ENCODE measurements around the gene KDR. TPM values are rescaled to one million over a fixed set of nuclear protein-coding genes. Genes with fewer than 3 reads are reported as not detected.

KDR gene
- total and polyA plus RNA-seq, 9 of the 15 experiments (the other 6 are each of a cell fraction or from before 2014, with no cell fraction given): 0.13 TPM; not detected in 8

DNA sequence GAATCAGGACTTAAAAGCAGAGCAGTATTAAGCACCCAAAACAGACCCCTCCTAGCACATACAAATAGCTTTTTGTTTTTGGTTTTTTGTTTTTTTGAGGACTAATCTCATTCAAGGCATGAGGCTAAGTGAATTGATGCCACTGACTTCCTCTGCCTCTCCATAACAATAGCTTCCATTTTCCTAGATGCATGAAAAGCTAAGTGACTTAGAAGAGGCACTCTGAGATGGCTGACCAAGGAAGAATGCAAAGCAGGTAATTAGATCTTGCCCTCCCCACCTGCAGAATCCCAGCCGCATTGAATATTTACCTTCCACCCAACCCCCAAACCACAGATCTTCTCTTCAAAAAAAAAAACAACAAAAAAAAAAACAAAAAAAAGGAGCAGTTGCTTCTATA, 7.4 kb upstream of the KDR start:
- H2AFZ ChIP-seq (ENCODE audit: low read depth, low read length): no peak overlapping the region
- ChIA-PET POLR2A (no interaction called here), CTCF (ENCODE audit: low intra/inter-chr PET ratio) (interaction anchor here (0.6 kb wide), 1 partner anchor 187 kb away, joined by 3 read pairs; no protein-coding TSS in a partner anchor)
- no peaks in the 10 kb centered on the region for H3K4me1 ChIP-seq (replicated peaks in 1 of 2; ENCODE audit: control insufficient read depth in 2 of 2, insufficient read depth in 2 of 2, low read length in 2 of 2)
- no peaks in the 10 kb centered on the region for H3K36me3 ChIP-seq (ENCODE audit: control insufficient read depth, insufficient read depth, low read length)
- H3K4me3 ChIP-seq: no peak overlapping the region
- no TSS peak for BruUV-seq (replicated peaks)
- ATAC-seq (no peak), FAIRE-seq (no peak), DNase-seq (ENCODE audit: extremely low read depth in 1 of 4, low spot score in 3 of 4) (no peak)
- no peak overlapping the region for H3K4me2 ChIP-seq (ENCODE audit: insufficient read depth, low read length)
- TF ChIP-seq NFXL1 (CRISPR knock-in tag; IDR thresholded peaks at IDR 0.05): no peak
- TF ChIP-seq ZNF707 (CRISPR knock-in tag; conservative IDR thresholded peaks at IDR 0.05): no peak
- no peak for TF ChIP-seq HBP1 (CRISPR knock-in tag; IDR thresholded peaks at IDR 0.05)
- no peak overlapping the region for H3K9ac ChIP-seq (ENCODE audit: insufficient read depth in 1 of 2, low read depth in 2 of 2, low read length in 2 of 2)
- H3K9me1 ChIP-seq (ENCODE audit: control insufficient read depth, insufficient read depth, low read length): no peaks in the 10 kb centered on the region
- intact Hi-C loops (cut with micrococcal nuclease) (no loop called here), in situ Hi-C loops (cut with MboI) (no loop called here)
- no peaks in the 10 kb centered on the region for H4K20me1 ChIP-seq (replicated peaks; ENCODE audit: control insufficient read depth, insufficient read depth, low read length)
- H3K9me3 ChIP-seq (replicated peaks; ENCODE audit: control insufficient read depth, insufficient read depth, low read depth, low read length): no peaks in the 10 kb centered on the region; the same call in 1 of the 2 replicates
- 0% methylated on average over 1 of the region's 1 CpG for whole genome bisulfite sequencing (ENCODE audit: insufficient coverage, low coverage, missing lambda C conversion rate)
- H3K27ac ChIP-seq (ENCODE audit: extremely low read depth, low read depth, low read length): no peak overlapping the region
- no peaks in the 10 kb centered on the region for H3K27me3 ChIP-seq (ENCODE audit: control insufficient read depth in 2 of 2, insufficient read depth in 2 of 2, low read length in 2 of 2)
- H3K79me2 ChIP-seq (ENCODE audit: control insufficient read depth, insufficient read depth, low read length): no peaks in the 10 kb centered on the region

GRCh38 chr4:55127521-55127920, 2.1 kb upstream of the KDR start:
- POLR2A ChIA-PET: no interaction called here
- Histone ChIP-seq H3K27ac (ENCODE audit: extremely low read depth, low read depth, low read length) (no peak overlapping the region), H3K9ac (ENCODE audit: insufficient read depth in 1 of 2, low read depth in 2 of 2, low read length in 2 of 2) (no peak overlapping the region), H3K79me2 (ENCODE audit: control insufficient read depth, insufficient read depth, low read length) (no peaks in the 10 kb centered on the region), H3K9me1 (ENCODE audit: control insufficient read depth, insufficient read depth, low read length) (no peaks in the 10 kb centered on the region), H3K4me2 (ENCODE audit: insufficient read depth, low read length) (no peak overlapping the region), H3K27me3 (ENCODE audit: control insufficient read depth in 2 of 2, insufficient read depth in 2 of 2, low read length in 2 of 2) (peaks cover 17 to 22% of the 10 kb centered on the region in 2 experiments; a peak in 4 of 5 replicates), H3K36me3 (ENCODE audit: control insufficient read depth, insufficient read depth, low read length) (no peaks in the 10 kb centered on the region), H2AFZ (ENCODE audit: low read depth, low read length) (no peak overlapping the region), H4K20me1 (replicated peaks; ENCODE audit: control insufficient read depth, insufficient read depth, low read length) (no peaks in the 10 kb centered on the region), H3K9me3 (replicated peaks; ENCODE audit: control insufficient read depth, insufficient read depth, low read depth, low read length) (no peaks in the 10 kb centered on the region), H3K4me3 (no peak overlapping the region), H3K4me1 (replicated peaks in 1 of 2; ENCODE audit: control insufficient read depth in 2 of 2, insufficient read depth in 2 of 2, low read length in 2 of 2) (peaks cover 0 to 13% of the 10 kb centered on the region in 2 experiments; a peak in 2 of 5 replicates)
- CTCF ChIA-PET (ENCODE audit: low intra/inter-chr PET ratio): no interaction called here
- 0% methylated on average over 4 of the region's 4 CpGs for WGBS (ENCODE audit: insufficient coverage, low coverage, missing lambda C conversion rate)
- no TSS peak for BruUV-seq (replicated peaks)
- no peak for FAIRE-seq
- no peak for ATAC-seq
- in situ Hi-C loops (cut with MboI) (no loop called here), intact Hi-C loops (cut with micrococcal nuclease) (no loop called here)
- DNase-seq (ENCODE audit: extremely low read depth in 1 of 4, low spot score in 3 of 4): no peak
- TF ChIP-seq ATF6 (CRISPR knock-in tag; IDR thresholded peaks at IDR 0.05): no peak
- no peak for TF ChIP-seq CTCFL (IDR thresholded peaks at IDR 0.05; ENCODE audit: borderline replicate concordance, insufficient read depth, low read depth, low read length, poor library complexity, severe bottlenecking)
- TF ChIP-seq PPARD (CRISPR knock-in tag; IDR thresholded peaks at IDR 0.05): no peak
- TF ChIP-seq ZNF282 (CRISPR knock-in tag; IDR thresholded peaks at IDR 0.05): no peak
- TF ChIP-seq, protein P1, sequence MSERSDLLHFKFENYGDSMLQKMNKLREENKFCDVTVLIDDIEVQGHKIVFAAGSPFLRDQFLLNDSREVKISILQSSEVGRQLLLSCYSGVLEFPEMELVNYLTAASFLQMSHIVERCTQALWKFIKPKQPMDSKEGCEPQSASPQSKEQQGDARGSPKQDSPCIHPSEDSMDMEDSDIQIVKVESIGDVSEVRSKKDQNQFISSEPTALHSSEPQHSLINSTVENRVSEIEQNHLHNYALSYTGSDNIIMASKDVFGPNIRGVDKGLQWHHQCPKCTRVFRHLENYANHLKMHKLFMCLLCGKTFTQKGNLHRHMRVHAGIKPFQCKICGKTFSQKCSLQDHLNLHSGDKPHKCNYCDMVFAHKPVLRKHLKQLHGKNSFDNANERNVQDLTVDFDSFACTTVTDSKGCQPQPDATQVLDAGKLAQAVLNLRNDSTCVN (CRISPR knock-in tag; IDR thresholded peaks at IDR 0.05): no peak
